ENCODE data around the gene DKKL1.

Gene DKKL1

GRCh38 chr19:49396738-49397505 lies 33.2 kb downstream of the DKKL1 start:
- no peak for DNase-seq (ENCODE audit: low read depth, low spot score)

GRCh38 chr19:49398001-49398615 lies 34.4 kb downstream of the DKKL1 start:
- DNase-seq (ENCODE audit: low read depth, low spot score), result peak; percentile 14

GRCh38 chr19:49398931-49399330 lies 35.3 kb downstream of the DKKL1 start:
- DNase-seq (ENCODE audit: low read depth, low spot score), result no peak

GRCh38 chr19:49400029-49400428 lies 36.4 kb downstream of the DKKL1 start:
- no peak for DNase-seq (ENCODE audit: low read depth, low spot score)

GRCh38 chr19:49403404-49404187 lies 39.9 kb downstream of the DKKL1 start:
- DNase-seq (ENCODE audit: low read depth, low spot score), result peak; percentile 90

GRCh38 chr19:49407079-49407478 lies 43.4 kb downstream of the DKKL1 start:
- DNase-seq (ENCODE audit: low read depth, low spot score), result no peak

- DNase-seq (ENCODE audit: low read depth, low spot score), result no peak
Observed at GRCh38 chr19:49407482-49408015, 43.9 kb downstream of the DKKL1 start.

GRCh38 chr19:49408816-49409440 lies 45.3 kb downstream of the DKKL1 start:
- DNase-seq (ENCODE audit: low read depth, low spot score), result no peak

- no peak for DNase-seq (ENCODE audit: low read depth, low spot score)
Observed at GRCh38 chr19:49409441-49410029, 45.9 kb downstream of the DKKL1 start.

- no peak for DNase-seq (ENCODE audit: low read depth, low spot score)
Observed at GRCh38 chr19:49411681-49412326, 48.1 kb downstream of the DKKL1 start.

GRCh38 chr19:49413348-49413747 lies 49.7 kb downstream of the DKKL1 start:
- DNase-seq (ENCODE audit: low read depth, low spot score), result peak; percentile 74

- no peak for DNase-seq (ENCODE audit: low read depth, low spot score)
Observed at GRCh38 chr19:49414256-49414655, 50.6 kb downstream of the DKKL1 start.

GRCh38 chr19:49415102-49415809 lies 51.6 kb downstream of the DKKL1 start:
- no peak for DNase-seq (ENCODE audit: low read depth, low spot score)

GRCh38 chr19:49415810-49416200 lies 52.1 kb downstream of the DKKL1 start:
- no peak for DNase-seq (ENCODE audit: low read depth, low spot score)

- DNase-seq (ENCODE audit: low read depth, low spot score), result no peak
Observed at GRCh38 chr19:49417088-49417487, 53.4 kb downstream of the DKKL1 start.

- DNase-seq (ENCODE audit: low read depth, low spot score), result no peak
Observed at GRCh38 chr19:49418511-49418910, 54.8 kb downstream of the DKKL1 start.

GRCh38 chr19:49419173-49419572 lies 55.5 kb downstream of the DKKL1 start:
- no peak for DNase-seq (ENCODE audit: low read depth, low spot score)

GRCh38 chr19:49420227-49420626 lies 56.5 kb downstream of the DKKL1 start:
- no peak for DNase-seq (ENCODE audit: low read depth, low spot score)

- DNase-seq (ENCODE audit: low read depth, low spot score), result peak; percentile 99
Observed at GRCh38 chr19:49421039-49421877, 57.6 kb downstream of the DKKL1 start.

- no peak for DNase-seq (ENCODE audit: low read depth, low spot score)
Observed at GRCh38 chr19:49421878-49422202, 58.2 kb downstream of the DKKL1 start.
